Measurements from ENCODE around the gene SUSD4.

Gene SUSD4

GRCh38 chr1:223358826-223359225, 5.2 kb downstream of the SUSD4 start:
- DNase-seq, result no peak

- no peak for DNase-seq
These were observed 8.3 kb downstream of the SUSD4 start for GRCh38 chr1:223355699-223356098.

- no peak for DNase-seq
These were observed 10.0 kb downstream of the SUSD4 start for GRCh38 chr1:223353939-223354338.

- DNase-seq, result no peak
These were observed 11.0 kb downstream of the SUSD4 start for GRCh38 chr1:223352944-223353343.

- no peak for DNase-seq
These were observed 13.5 kb downstream of the SUSD4 start for GRCh38 chr1:223350361-223350908.

- no peak for DNase-seq
These were observed 14.7 kb downstream of the SUSD4 start for GRCh38 chr1:223349241-223349640.

- DNase-seq, result no peak
These were observed 15.5 kb downstream of the SUSD4 start for GRCh38 chr1:223348439-223348838.

- DNase-seq, result no peak
These were observed 16.4 kb downstream of the SUSD4 start for GRCh38 chr1:223347583-223347982.

GRCh38 chr1:223346311-223346710, 17.7 kb downstream of the SUSD4 start:
- no peak for DNase-seq

GRCh38 chr1:223345720-223346119, 18.3 kb downstream of the SUSD4 start:
- no peak for DNase-seq

GRCh38 chr1:223344491-223344890, 19.5 kb downstream of the SUSD4 start:
- DNase-seq, result no peak

- DNase-seq, result no peak
These were observed 20.3 kb downstream of the SUSD4 start for GRCh38 chr1:223343692-223344091.

GRCh38 chr1:223341121-223341520, 22.9 kb downstream of the SUSD4 start:
- no peak for DNase-seq

- no peak for DNase-seq
These were observed 23.3 kb downstream of the SUSD4 start for GRCh38 chr1:223340637-223341036.

GRCh38 chr1:223339861-223340260, 24.1 kb downstream of the SUSD4 start:
- no peak for DNase-seq

- DNase-seq, result no peak
These were observed 24.9 kb downstream of the SUSD4 start for GRCh38 chr1:223338811-223339746.

- no peak for DNase-seq
These were observed 26.7 kb downstream of the SUSD4 start for GRCh38 chr1:223337174-223337869.

- no peak for DNase-seq
These were observed 29.8 kb downstream of the SUSD4 start for GRCh38 chr1:223334156-223334555.

- no peak for DNase-seq
These were observed 31.0 kb downstream of the SUSD4 start for GRCh38 chr1:223332997-223333396.

- no peak for DNase-seq
These were observed 32.0 kb downstream of the SUSD4 start for GRCh38 chr1:223331929-223332328.

- DNase-seq, result no peak
These were observed 32.7 kb downstream of the SUSD4 start for GRCh38 chr1:223331301-223331700.

- DNase-seq, result no peak
These were observed 33.5 kb downstream of the SUSD4 start for GRCh38 chr1:223330466-223330865.

- DNase-seq, result no peak
These were observed 34.1 kb downstream of the SUSD4 start for GRCh38 chr1:223329664-223330415.
